Stomach smooth muscle (tissue), 2 donors: Measurements from ENCODE around the gene PRAMEF5.
"Not testable (repeated sequence)": the region's sequence is repeated elsewhere in the genome, so short reads cannot be mapped to it uniquely, and the experiment has no call there.

ENCODE experiments used
- H3K27ac ChIP-seq: one replicate; pipeline ENCODE4 v1.7.0; 2013; ENCODE audit warnings: mild to moderate bottlenecking, low read length, inconsistent platforms
- H3K27me3 ChIP-seq, 2 donors: one replicate each; pipeline ENCODE4 v1.7.0; 2013; ENCODE audit warnings: low read length in 2 of 2; ENCODE audit not compliant: insufficient read depth in 2 of 2, control insufficient read depth in 1 of 2
- H3K36me3 ChIP-seq, 2 donors: one replicate each; pipeline ENCODE4 v1.7.0; 2013; ENCODE audit warnings: low read length in 2 of 2; ENCODE audit not compliant: control insufficient read depth in 2 of 2, insufficient read depth in 2 of 2
- H3K4me1 ChIP-seq: one replicate; pipeline ENCODE4 v1.7.0; 2013; ENCODE audit warnings: low read length; ENCODE audit not compliant: control insufficient read depth, insufficient read depth
- H3K4me3 ChIP-seq, 2 donors: one replicate each; pipeline ENCODE4 v1.7.0; 2013; ENCODE audit warnings: low read length in 2 of 2
- H3K9ac ChIP-seq, 2 donors: one replicate each; pipeline ENCODE4 v1.7.0; 2013; ENCODE audit warnings: low read length in 2 of 2, mild to moderate bottlenecking in 1 of 2
- H3K9me3 ChIP-seq, 2 donors: one replicate each; pipeline ENCODE4 v1.7.0; 2013; ENCODE audit warnings: low read length in 2 of 2; ENCODE audit not compliant: control insufficient read depth in 2 of 2
- donor health status: healthy.
- donor health status: Pancreatic carcinoma.

The PRAMEF5 gene

DNA sequence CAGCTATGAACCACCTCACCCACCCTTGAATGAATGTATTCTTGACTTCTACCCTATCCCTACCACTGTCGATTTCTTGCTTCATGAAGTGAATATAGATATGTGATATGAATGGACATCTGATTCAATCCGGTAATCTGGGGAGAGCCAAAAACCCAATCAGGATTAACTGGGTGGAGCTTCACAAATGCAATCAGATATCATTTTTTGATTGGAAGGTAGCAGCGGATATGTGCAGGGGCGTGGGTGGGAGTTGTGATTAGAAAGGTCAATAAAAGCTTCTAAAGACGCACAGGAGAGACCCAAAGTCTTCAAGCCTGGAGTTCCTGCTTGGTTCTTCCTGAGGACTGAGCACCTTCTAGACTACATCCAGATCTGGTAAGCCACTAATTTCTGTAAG lies at the start of gene PRAMEF5:
Gene PRAMEF5, plus strand, starts transcription at position 301 of the 400 bp plus-strand sequence. CDS start 5,071 bp downstream, outside the sequence.
- H3K4me3 ChIP-seq, H3K27me3 ChIP-seq, H3K36me3 ChIP-seq, H3K9ac ChIP-seq, H3K9me3 ChIP-seq, H3K4me1 ChIP-seq, H3K27ac ChIP-seq: not testable (repeated sequence)

DNA sequence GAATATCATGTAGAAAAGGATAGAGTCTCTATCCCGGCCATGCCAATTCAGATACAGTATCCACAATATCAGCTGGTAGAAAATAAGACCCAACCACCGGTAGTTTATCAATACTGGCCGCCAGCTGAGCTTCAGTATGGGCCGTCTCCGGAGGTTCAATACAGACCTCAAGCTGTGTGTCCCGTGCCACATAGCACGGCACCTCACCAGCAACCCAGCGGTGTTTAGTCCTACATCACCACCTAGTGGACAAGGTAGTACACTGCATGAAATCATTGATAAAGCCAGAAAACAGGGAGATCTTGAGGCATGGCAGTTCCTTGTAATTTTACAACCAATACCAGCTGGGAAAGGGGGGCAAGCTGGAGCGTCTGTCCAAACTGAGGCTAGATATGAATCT lies 45.3 kb upstream of the PRAMEF5 start:
- H3K27ac ChIP-seq, H3K36me3 ChIP-seq, H3K4me1 ChIP-seq, H3K4me3 ChIP-seq, H3K9ac ChIP-seq, H3K9me3 ChIP-seq, H3K27me3 ChIP-seq: not testable (repeated sequence)

DNA sequence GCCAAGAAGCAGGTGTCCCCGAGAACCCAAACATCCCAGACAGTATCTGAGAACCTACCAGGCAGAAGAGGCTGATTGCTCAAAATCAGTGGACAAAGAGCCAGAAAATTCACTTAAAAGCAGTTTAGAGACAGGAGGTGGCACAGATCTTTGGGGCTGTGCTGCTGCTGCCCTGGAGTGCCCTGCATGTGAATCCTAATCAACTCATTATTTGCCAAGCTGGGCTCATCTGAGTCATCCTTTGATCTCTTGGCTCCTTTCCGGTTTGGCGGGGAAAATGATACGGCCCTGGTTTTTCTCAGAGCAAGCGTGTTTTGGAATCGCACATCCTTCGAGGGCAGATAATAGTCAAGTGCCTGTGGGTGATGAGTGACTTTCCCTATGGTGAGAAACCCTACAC lies 37.4 kb upstream of the PRAMEF5 start:
- H3K9me3 ChIP-seq, H3K27me3 ChIP-seq, H3K27ac ChIP-seq: not testable (repeated sequence)

DNA sequence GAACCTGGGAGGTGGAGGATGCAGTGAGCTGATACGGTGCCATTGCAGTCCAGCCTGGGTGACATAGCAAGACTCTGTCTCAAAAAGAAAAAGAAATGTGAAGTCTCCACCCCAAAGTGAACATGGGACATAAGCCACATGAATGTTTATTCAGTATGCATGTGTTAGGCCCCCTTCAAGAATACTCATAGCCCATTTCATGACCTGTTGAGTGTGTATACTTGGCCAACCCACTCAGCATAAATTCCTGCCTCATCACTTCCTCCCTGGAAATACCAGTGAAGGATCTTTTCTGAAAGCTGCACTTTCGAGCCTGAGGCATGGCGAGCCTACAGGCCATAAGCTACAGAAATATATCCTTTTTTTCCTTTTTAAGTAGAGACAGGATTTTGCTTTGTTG lies 34.8 kb upstream of the PRAMEF5 start:
- not testable (repeated sequence) for H3K9me3 ChIP-seq, H3K36me3 ChIP-seq, H3K4me1 ChIP-seq, H3K27ac ChIP-seq, H3K27me3 ChIP-seq, H3K9ac ChIP-seq, H3K4me3 ChIP-seq

More for the DNA sequence above, 37.4 kb upstream of the PRAMEF5 start:
- not testable (repeated sequence) for H3K4me1 ChIP-seq, H3K36me3 ChIP-seq, H3K4me3 ChIP-seq, H3K9ac ChIP-seq

DNA sequence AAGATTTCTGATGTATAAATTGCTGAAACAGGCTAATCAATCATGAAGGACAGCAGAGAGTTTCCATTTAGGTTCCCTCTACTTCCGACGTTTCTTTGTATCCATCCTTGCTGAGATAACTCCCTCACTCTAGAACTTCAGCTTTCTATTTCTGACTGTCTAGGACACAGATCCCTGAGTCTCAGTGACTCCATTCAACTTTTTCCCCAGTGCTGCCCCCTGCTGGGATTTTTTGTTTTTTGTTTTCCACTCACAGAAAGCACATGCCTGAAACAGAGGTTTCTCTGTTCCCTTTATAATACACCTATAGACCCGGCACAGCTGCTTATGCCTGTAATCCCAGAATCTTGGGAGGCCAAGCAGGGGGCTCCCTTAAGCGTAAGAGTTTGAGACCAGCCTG lies 31.2 kb upstream of the PRAMEF5 start:
- not testable (repeated sequence) for H3K4me3 ChIP-seq, H3K27ac ChIP-seq, H3K9ac ChIP-seq, H3K9me3 ChIP-seq, H3K27me3 ChIP-seq, H3K4me1 ChIP-seq, H3K36me3 ChIP-seq

DNA sequence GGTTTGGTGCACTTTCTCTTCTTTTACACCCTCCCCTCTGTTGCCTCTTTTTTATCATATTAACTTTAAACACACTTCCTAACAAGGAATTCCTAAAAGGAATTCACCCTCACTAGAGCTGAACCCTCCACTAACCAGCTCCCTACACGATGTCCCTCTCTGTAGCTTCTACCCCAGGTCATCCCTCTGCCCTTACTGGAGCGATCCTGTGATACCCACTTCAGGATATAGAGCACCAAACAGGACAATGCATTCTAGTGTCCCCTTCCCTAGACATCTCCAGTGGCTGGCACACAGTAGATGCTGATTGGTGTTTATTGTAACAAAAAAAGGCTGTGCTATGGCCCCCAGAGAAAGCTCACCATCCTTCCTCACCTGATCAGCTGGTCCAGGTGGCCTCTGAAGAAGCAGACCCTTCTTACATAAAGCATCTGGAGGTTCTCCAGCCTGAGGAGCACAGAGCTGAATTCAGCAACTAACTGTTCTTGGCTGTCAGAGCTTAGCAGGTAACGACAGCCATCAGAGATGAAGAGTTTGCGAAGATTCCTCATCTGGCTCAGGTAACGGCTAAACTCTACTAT lies 29.4 kb upstream of the PRAMEF5 start:
- Histone ChIP-seq H3K27me3 (peaks cover 0 to 7% of the 10 kb centered on the region in 2 donors), H3K36me3 (no peaks in the 10 kb centered on the region), H3K9ac (no peak overlapping the region), H3K27ac (no peak overlapping the region), H3K4me3 (no peak overlapping the region), H3K4me1 (no peaks in the 10 kb centered on the region), H3K9me3 (no peaks in the 10 kb centered on the region)

DNA sequence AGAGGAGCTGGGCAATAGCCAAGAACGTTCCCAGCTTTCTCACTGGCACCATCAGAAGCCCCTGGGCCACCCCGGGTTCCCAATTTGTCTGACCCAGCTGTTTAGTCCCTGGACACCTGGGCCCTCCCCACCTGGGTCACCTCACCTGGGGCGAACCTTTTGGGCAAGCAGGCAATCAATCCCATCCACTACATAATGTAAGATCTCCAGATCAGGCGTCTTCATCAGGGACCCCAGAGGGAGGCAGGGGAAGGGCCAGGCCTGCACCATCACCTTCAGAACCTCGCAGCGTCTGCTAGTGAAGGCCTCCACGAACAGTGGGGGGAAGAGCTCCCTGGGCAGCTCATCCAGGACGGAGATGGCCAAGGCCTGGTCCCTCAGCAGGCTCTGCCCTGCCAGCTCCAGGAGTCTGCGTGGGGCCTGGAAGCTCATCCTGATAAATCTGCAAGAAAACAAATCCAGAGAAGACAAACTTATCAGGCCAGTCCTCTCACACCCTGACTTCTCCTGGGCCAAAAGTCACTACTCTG lies 28.3 kb upstream of the PRAMEF5 start, which contains the start of gene PRAMEF18:
Gene PRAMEF18, minus strand, starts transcription at position 480 of the 530 bp plus-strand sequence. Its CDS starts 48 bp downstream, at position 432.
- H3K4me3 ChIP-seq, H3K36me3 ChIP-seq, H3K4me1 ChIP-seq, H3K9ac ChIP-seq, H3K9me3 ChIP-seq, H3K27ac ChIP-seq, H3K27me3 ChIP-seq: not testable (repeated sequence)

DNA sequence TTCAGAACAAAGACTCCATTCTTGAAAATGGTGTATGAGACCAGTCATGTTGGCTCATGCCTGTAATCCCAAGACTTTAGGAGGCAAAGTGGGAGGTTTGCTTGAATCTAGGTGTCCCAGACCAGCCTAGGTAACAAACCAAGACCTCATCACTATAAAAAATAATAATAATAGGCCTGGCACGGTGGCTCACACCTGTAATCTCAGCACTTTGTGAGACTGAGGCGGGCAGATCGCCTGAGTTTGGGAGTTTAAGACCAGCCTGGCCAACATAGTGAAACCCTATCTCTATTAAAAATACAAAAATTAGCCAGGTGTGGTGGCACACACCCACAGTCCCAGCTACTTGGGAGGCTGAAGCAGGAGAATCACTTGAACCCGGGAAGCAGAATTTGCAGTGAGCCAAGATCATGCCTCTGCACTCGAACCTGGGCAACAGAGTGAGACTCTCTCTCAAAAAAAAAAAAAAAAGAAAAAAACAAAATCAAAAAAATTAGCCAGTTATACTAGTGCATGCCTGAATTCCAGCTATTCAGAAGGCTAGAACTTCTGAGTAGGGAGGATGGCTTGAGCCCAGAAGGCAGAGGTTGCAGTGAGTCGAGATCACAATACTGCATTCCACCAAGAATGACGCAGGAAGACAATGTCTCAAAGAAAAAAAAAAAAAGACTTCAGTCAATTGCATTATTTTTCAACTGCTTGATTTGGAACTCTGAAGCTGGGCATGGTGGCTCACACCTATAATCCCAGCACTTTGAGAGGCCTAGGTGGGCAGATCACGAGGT lies 26.5 kb upstream of the PRAMEF5 start:
- not testable (repeated sequence) for H3K9me3 ChIP-seq, H3K9ac ChIP-seq, H3K27me3 ChIP-seq, H3K4me3 ChIP-seq, H3K4me1 ChIP-seq, H3K27ac ChIP-seq, H3K36me3 ChIP-seq

DNA sequence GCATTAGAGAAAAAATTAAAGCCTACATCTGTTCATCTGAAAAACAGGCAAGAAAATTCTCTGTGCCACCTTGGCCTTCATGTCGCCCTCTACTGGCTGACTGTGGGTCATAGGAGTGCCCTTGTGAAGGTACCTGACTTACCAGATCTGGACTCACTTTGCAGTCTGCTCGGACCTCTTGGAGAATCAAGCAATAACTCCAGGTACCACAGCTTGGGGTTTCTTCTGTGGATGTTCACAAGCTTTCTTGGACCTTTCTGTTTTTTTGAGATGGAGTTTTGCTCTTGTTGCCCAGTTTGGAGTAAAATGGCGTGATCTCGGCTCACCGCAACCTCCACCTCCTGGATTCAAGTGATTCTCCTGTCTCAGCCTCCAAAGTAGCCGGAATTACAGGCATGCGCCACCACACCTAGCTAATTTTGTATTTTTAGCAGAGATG lies 25.6 kb upstream of the PRAMEF5 start:
- H3K36me3 ChIP-seq, result no peaks in the 10 kb centered on the region
- H3K9me3 ChIP-seq, result no peaks in the 10 kb centered on the region
- H3K27me3 ChIP-seq, result peaks cover 0 to 9% of the 10 kb centered on the region in 2 donors
- no peak overlapping the region for H3K27ac ChIP-seq
- no peaks in the 10 kb centered on the region for H3K4me1 ChIP-seq
- no peak overlapping the region for H3K4me3 ChIP-seq
- no peak overlapping the region for H3K9ac ChIP-seq

DNA sequence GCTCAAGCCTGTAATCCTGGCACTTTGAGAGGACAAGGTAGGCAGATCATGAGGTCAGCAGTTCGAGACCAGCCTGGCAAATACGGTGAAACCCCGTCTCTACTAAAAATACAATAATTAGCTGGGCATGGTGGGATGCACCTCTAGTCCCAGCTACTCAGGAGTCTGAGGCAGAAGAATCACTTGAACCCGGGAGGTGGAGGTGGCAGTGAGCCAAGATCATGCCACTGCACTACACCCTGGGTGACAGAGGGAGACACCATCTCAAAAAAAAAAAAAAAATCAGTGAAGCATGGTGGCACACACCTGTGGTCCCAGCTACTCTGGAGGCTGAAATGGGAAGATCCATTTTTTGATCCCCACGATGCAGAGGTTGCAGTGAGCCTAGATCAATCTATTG lies 23.9 kb upstream of the PRAMEF5 start:
- not testable (repeated sequence) for H3K9ac ChIP-seq, H3K4me3 ChIP-seq, H3K27me3 ChIP-seq, H3K4me1 ChIP-seq, H3K27ac ChIP-seq, H3K9me3 ChIP-seq, H3K36me3 ChIP-seq

DNA sequence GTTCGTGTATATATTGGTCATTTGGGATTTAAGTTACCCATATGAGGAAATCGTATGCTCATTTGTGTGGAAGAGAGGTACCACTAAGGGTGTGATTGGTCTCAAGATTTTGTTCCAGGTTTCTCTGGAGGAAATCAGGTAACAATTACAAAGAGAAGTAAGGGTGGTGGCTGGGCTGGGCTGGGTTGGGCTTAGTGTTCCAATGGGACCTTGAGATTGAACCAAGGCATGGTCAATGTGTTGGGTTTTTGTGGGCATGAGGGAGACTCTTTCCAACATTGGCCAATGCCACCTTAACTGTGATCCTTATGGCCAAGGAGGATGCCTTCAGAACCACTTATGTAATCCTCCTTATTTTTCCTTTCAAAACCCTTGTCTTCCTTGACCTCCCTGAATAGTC lies 23.4 kb upstream of the PRAMEF5 start:
- not testable (repeated sequence) for H3K36me3 ChIP-seq, H3K4me3 ChIP-seq, H3K27ac ChIP-seq, H3K9me3 ChIP-seq, H3K4me1 ChIP-seq, H3K9ac ChIP-seq, H3K27me3 ChIP-seq
